WTC11 (cell line): ENCODE results near the gene LAMA5. TPM values are rescaled to one million over a fixed set of nuclear protein-coding genes. Genes with fewer than 3 reads are reported as not detected.

ENCODE experiments used
- ATAC-seq: fragments of 200-7000 bp; cut with Tn5 transposase; 2 replicates; pipeline ENCODE4 v1.10.0; 2021; ENCODE audit warnings: mild to moderate bottlenecking, moderate library complexity
- CTCF ChIA-PET: fragments of 300-600 bp; sonication (Branson Sonifier 250); formaldehyde crosslinking; loops from one replicate; lab custom pipeline; 2021; ENCODE audit warnings: antibody characterized with exemption; lab: Charles Lee
- POLR2A ChIA-PET: fragments of 350-600 bp; sonication (Branson Sonifier 250); formaldehyde crosslinking; loops from one replicate; lab custom pipeline; 2021; ENCODE audit warnings: antibody characterized with exemption; lab: Charles Lee
- DNase-seq: peaks from one replicate; pipeline ENCODE4 v3.0.0; 2021; ENCODE audit warnings: low spot score
- H3K27ac Mint-ChIP-seq: 2 replicates; pipeline ENCODE4 v1.8.0; 2021; ENCODE audit warnings: mixed read lengths
- H3K27me3 Mint-ChIP-seq: 2 replicates; pipeline ENCODE4 v1.8.0; 2021; ENCODE audit warnings: low read depth, mild to moderate bottlenecking, moderate library complexity, mixed read lengths
- H3K36me3 Mint-ChIP-seq: 2 replicates; pipeline ENCODE4 v1.8.0; 2021; ENCODE audit warnings: mixed read lengths
- H3K4me1 Mint-ChIP-seq: 2 replicates; pipeline ENCODE4 v1.8.0; 2022; ENCODE audit warnings: mixed read lengths
- H3K4me3 Mint-ChIP-seq: 2 replicates; pipeline ENCODE4 v1.8.0; 2021; ENCODE audit warnings: mild to moderate bottlenecking, moderate library complexity, mixed read lengths
- H3K9me3 Mint-ChIP-seq: 2 replicates; pipeline ENCODE4 v1.8.0; 2021; ENCODE audit warnings: mixed read lengths
- ARID4B ChIP-seq: sonication (generic); formaldehyde crosslinking; IDR thresholded peaks from 2 replicates; pipeline ENCODE4 v1.8.0; 2023; ENCODE audit warnings: missing genetic modification reagents, mild to moderate bottlenecking, borderline replicate concordance
- ATF2 ChIP-seq: sonication (generic); formaldehyde crosslinking; IDR thresholded peaks from 2 replicates; pipeline ENCODE4 v1.8.1; 2022; ENCODE audit warnings: low read depth, missing genetic modification reagents, borderline replicate concordance
- CBFB ChIP-seq: sonication (generic); formaldehyde crosslinking; IDR thresholded peaks from 2 replicates; pipeline ENCODE4 v1.8.1; 2022; ENCODE audit warnings: mild to moderate bottlenecking, low read depth, missing genetic modification reagents
- CREM ChIP-seq: sonication (generic); formaldehyde crosslinking; IDR thresholded peaks from 2 replicates; pipeline ENCODE4 v1.8.1; 2022; ENCODE audit warnings: mild to moderate bottlenecking, missing genetic modification reagents, moderate library complexity
- E2F1 ChIP-seq: sonication (generic); formaldehyde crosslinking; IDR thresholded peaks from 2 replicates; pipeline ENCODE4 v1.8.0; 2022; ENCODE audit warnings: mild to moderate bottlenecking, missing genetic modification reagents
- ELF4 ChIP-seq: sonication (generic); formaldehyde crosslinking; IDR thresholded peaks from 2 replicates; pipeline ENCODE4 v1.8.1; 2022; ENCODE audit warnings: low read depth, mild to moderate bottlenecking, moderate library complexity, missing genetic modification reagents
- ESRRA ChIP-seq: sonication (generic); formaldehyde crosslinking; IDR thresholded peaks from 2 replicates; pipeline ENCODE4 v1.8.1; 2022; ENCODE audit warnings: mild to moderate bottlenecking, missing genetic modification reagents, borderline replicate concordance
- KAT7 ChIP-seq: sonication (generic); formaldehyde crosslinking; IDR thresholded peaks from 2 replicates; pipeline ENCODE4 v1.8.1; 2023; ENCODE audit warnings: missing genetic modification reagents, mild to moderate bottlenecking, borderline replicate concordance
- MAX ChIP-seq: sonication (generic); formaldehyde crosslinking; IDR thresholded peaks from 2 replicates; pipeline ENCODE4 v1.8.0; 2022; ENCODE audit warnings: mild to moderate bottlenecking, missing genetic modification reagents
- NFE2L1 ChIP-seq: sonication (generic); formaldehyde crosslinking; IDR thresholded peaks from 2 replicates; pipeline ENCODE4 v1.8.1; 2023; ENCODE audit warnings: missing genetic modification reagents
- PRDM15 ChIP-seq: sonication (generic); formaldehyde crosslinking; IDR thresholded peaks from 2 replicates; pipeline ENCODE4 v1.8.0; 2022; ENCODE audit warnings: missing genetic modification reagents
- STAT6 ChIP-seq: sonication (generic); formaldehyde crosslinking; conservative IDR thresholded peaks from 2 replicates; pipeline ENCODE4 v1.8.1; 2023; ENCODE audit warnings: mild to moderate bottlenecking, low read depth, missing genetic modification reagents, moderate library complexity
- TCF7 ChIP-seq: sonication (generic); formaldehyde crosslinking; IDR thresholded peaks from 2 replicates; pipeline ENCODE4 v1.8.0; 2022; ENCODE audit warnings: mild to moderate bottlenecking, low read depth, missing genetic modification reagents, moderate library complexity
- TEAD4 ChIP-seq: sonication (generic); formaldehyde crosslinking; IDR thresholded peaks from 2 replicates; pipeline ENCODE4 v1.8.0; 2022; ENCODE audit warnings: mild to moderate bottlenecking, missing genetic modification reagents
- USF1 ChIP-seq: sonication (generic); formaldehyde crosslinking; IDR thresholded peaks from 2 replicates; pipeline ENCODE4 v1.8.0; 2022; ENCODE audit warnings: mild to moderate bottlenecking, missing genetic modification reagents
- ZNF425 ChIP-seq: fragments of 250-450 bp; sonication (Bioruptor Pico); conservative IDR thresholded peaks from 2 replicates; pipeline ENCODE4 v1.9.0; 2021; ENCODE audit warnings: mild to moderate bottlenecking
- total RNA-seq: library from RNA; stranded (reverse); gene quantifications from 3 replicates; pipeline ENCODE4 v1.2.3, GENCODE V29; 2021

Gene LAMA5
- total RNA-seq, 1 experiment from 2014 or later: 329 TPM

- TF ChIP-seq NFE2L1 (CRISPR knock-in tag) (no peak), KAT7 (CRISPR knock-in tag) (no peak)
These were observed 46.3 kb downstream of the LAMA5 start (continued) for GRCh38 chr20:62320581-62321354.

- Mint-ChIP-seq H3K4me3 (no peak overlapping the region), H3K27me3 (no peaks in the 10 kb centered on the region), H3K4me1 (no peaks in the 10 kb centered on the region), H3K36me3 (peaks cover 44% of the 10 kb centered on the region), H3K27ac (no peak overlapping the region), H3K9me3 (no peaks in the 10 kb centered on the region)
- CTCF ChIA-PET: interaction anchor here (1.0 kb wide), 1 partner anchor 63 kb away, joined by 3 read pairs; no protein-coding TSS in a partner anchor
- no peak for DNase-seq
- ATAC-seq: no peak
- POLR2A ChIA-PET: interaction anchor here (1.4 kb wide), 1 partner anchor 49 kb away, joined by 3 read pairs; no protein-coding TSS in a partner anchor
- TF ChIP-seq TCF7 (no peak), ELF4 (CRISPR knock-in tag) (no peak), ARID4B (CRISPR knock-in tag) (no peak), ZNF425 (CRISPR knock-in tag) (no peak), STAT6 (CRISPR knock-in tag) (no peak), ATF2 (CRISPR knock-in tag) (no peak), PRDM15 (CRISPR knock-in tag) (no peak), USF1 (no peak), TEAD4 (CRISPR knock-in tag) (no peak), ESRRA (CRISPR knock-in tag) (no peak), KAT7 (CRISPR knock-in tag) (no peak), CBFB (CRISPR knock-in tag) (no peak), E2F1 (CRISPR knock-in tag) (no peak), CREM (CRISPR knock-in tag) (no peak), MAX (CRISPR knock-in tag) (no peak)
These were observed 47.7 kb downstream of the LAMA5 start for GRCh38 chr20:62319346-62319909.
